Activated CD4-positive, alpha-beta memory T cell treated with anti-CD3 and anti-CD28 coated beads for 36 hours (primary cell): ENCODE data around the gene MYMK. TPM values are rescaled to one million over a fixed set of nuclear protein-coding genes. Genes with fewer than 3 reads are reported as not detected.

Experiments used
- CTCF ChIA-PET: fragments of 350-600 bp; sonication (Branson Sonifier 250); formaldehyde crosslinking; loops from one replicate; lab custom pipeline; 2021; ENCODE audit warnings: antibody characterized with exemption, inconsistent platforms; lab: Charles Lee
- POLR2A ChIA-PET: fragments of 350-600 bp; sonication (Branson Sonifier 250); formaldehyde crosslinking; loops from one replicate; lab custom pipeline; 2021; ENCODE audit warnings: antibody characterized with exemption; lab: Charles Lee
- DNase-seq: peaks from one replicate; pipeline ENCODE4 v3.0.0-alpha.2; 2020
- H3K27ac Mint-ChIP-seq: one replicate; pipeline ENCODE4 v1.8.0; 2021; ENCODE audit warnings: mixed read lengths
- H3K27me3 Mint-ChIP-seq: one replicate; pipeline ENCODE4 v1.8.0; 2021; ENCODE audit warnings: mixed read lengths
- H3K36me3 Mint-ChIP-seq: one replicate; pipeline ENCODE4 v1.8.0; 2021; ENCODE audit warnings: mixed read lengths
- H3K4me1 Mint-ChIP-seq: one replicate; pipeline ENCODE4 v1.8.0; 2021; ENCODE audit warnings: low read depth, mixed read lengths
- H3K4me3 Mint-ChIP-seq: one replicate; pipeline ENCODE4 v1.8.0; 2021; ENCODE audit warnings: mild to moderate bottlenecking, mixed read lengths
- H3K9me3 Mint-ChIP-seq: one replicate; pipeline ENCODE4 v1.8.0; 2021; ENCODE audit warnings: mixed read lengths
- intact Hi-C: fragments of 100-400 bp; cut with micrococcal nuclease; formaldehyde crosslinking; loops from one replicate; pipeline ENCODE4 v1.15.1; 2023
- total RNA-seq, 2 experiments: library from RNA; stranded (reverse); gene quantifications; one replicate each; pipeline ENCODE4 v1.2.3, GENCODE V29; 2021

The MYMK gene
- total RNA-seq, 2 experiments from 2014 or later, result not detected

DNA sequence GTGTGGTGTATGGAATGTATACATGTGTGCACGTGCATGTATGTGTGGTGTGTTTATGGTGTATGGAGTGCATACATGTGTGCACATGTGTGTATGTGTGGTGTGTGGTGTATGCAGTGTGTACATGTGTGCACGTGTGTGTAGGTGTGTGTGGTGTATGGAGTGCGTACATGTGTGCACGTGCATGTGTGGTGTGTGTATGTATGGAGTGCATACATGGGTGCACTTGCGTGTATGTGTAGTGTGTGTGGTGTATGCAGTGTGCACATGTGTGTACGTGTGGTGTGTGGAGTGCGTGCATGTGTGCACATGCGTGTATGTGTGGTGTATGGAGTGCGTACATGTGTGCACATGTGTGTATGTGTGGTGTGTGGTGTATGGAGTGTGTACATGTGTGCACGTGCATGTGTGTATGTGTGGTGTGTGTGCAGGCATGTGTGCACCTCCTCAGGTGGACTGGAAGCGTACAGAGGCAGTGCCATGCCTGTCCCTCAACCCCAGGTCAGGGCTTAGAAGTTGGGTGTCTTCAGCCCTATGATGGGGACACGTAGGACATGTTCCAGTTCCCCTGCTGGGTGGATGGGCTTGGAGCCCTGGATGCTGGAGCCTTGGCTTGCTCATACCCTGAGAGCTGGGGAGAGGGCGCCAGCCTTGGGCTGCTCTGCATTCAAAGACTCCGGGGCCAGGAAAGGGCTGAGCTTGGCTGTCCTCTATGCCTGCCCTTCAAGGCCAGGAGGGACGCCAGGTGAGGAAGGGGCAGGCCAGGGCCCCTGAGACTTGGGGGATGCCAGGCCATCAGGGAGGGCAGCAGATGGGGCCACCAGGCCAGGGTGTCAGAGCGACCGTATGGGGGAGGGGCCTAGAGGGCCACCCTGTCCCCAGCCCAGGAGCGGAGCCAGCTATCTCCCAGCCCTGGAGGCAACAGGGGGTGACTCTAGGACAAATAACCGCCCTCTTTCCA lies 12.2 kb downstream of the MYMK start:
- H3K27me3 Mint-ChIP-seq, result no peaks in the 10 kb centered on the region
- H3K4me1 Mint-ChIP-seq, result peaks cover 8% of the 10 kb centered on the region
- no peak overlapping the region for H3K27ac Mint-ChIP-seq
- H3K9me3 Mint-ChIP-seq, result no peaks in the 10 kb centered on the region
- H3K4me3 Mint-ChIP-seq, result no peak overlapping the region
- H3K36me3 Mint-ChIP-seq, result no peaks in the 10 kb centered on the region
- no peak for DNase-seq
- intact Hi-C loops, result no loop called here
- ChIA-PET CTCF (no interaction called here), POLR2A (no interaction called here)

DNA sequence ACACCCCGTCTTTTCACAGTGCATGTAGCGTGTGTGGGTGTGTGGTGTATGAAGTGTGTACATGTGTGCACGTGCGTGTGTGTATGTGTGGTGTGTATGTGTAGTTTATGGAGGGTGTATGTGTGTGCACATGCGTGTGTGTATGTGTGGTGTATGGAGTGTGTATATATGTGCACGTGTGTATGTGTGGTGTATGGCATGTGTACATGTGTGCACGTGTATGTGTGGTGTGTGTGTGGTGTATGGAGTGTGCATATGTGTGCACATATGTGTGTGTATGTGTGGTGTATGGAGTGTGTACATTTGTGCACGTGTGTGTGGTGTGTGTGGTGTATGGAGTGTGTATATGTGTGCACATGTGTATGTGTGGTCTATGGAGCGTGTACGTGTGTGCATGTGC lies 13.2 kb downstream of the MYMK start:
- peaks cover 8% of the 10 kb centered on the region for H3K4me1 Mint-ChIP-seq
- H3K36me3 Mint-ChIP-seq, result no peaks in the 10 kb centered on the region
- H3K27ac Mint-ChIP-seq, result no peak overlapping the region
- no peak for DNase-seq
- H3K4me3 Mint-ChIP-seq, result no peak overlapping the region
- ChIA-PET POLR2A (no interaction called here), CTCF (no interaction called here)
- intact Hi-C loops, result no loop called here
- H3K9me3 Mint-ChIP-seq, result no peaks in the 10 kb centered on the region
- no peaks in the 10 kb centered on the region for H3K27me3 Mint-ChIP-seq

DNA sequence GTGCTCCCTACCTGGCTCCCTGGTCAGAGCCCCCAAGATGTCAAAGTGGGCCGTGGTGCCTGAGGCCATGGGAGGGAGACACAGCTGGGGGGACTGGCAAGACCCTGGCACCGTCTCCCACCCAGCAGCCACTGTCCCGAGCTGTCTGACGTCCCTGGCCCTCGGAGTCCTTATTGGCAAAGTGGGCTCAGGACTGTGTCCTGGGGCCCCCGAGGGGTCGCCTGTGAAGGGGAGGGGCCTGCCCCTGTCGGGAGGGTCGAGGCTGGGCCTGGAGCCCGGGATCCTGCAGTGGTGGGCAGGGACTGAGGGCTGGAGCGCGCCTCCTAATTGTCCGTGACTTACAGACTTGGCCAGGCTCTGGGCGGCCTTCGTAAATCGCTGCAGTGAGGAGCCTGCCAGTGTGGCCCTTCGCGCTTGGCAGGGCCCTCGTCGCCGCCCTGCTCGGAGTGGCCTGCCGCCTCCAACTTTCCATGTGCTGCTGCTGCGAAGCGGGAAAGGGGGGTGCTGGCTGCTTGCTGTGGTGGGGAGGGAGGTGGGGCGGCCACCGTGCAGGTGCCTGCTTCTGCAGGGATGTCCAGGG lies 13.7 kb downstream of the MYMK start:
- ChIA-PET POLR2A (no interaction called here), CTCF (no interaction called here)
- H3K36me3 Mint-ChIP-seq, result no peaks in the 10 kb centered on the region
- peaks cover 8% of the 10 kb centered on the region for H3K4me1 Mint-ChIP-seq
- DNase-seq, result no peak
- H3K27me3 Mint-ChIP-seq, result no peaks in the 10 kb centered on the region
- H3K27ac Mint-ChIP-seq, result no peak overlapping the region
- no peak overlapping the region for H3K4me3 Mint-ChIP-seq
- no peaks in the 10 kb centered on the region for H3K9me3 Mint-ChIP-seq
- intact Hi-C loops, result no loop called here

DNA sequence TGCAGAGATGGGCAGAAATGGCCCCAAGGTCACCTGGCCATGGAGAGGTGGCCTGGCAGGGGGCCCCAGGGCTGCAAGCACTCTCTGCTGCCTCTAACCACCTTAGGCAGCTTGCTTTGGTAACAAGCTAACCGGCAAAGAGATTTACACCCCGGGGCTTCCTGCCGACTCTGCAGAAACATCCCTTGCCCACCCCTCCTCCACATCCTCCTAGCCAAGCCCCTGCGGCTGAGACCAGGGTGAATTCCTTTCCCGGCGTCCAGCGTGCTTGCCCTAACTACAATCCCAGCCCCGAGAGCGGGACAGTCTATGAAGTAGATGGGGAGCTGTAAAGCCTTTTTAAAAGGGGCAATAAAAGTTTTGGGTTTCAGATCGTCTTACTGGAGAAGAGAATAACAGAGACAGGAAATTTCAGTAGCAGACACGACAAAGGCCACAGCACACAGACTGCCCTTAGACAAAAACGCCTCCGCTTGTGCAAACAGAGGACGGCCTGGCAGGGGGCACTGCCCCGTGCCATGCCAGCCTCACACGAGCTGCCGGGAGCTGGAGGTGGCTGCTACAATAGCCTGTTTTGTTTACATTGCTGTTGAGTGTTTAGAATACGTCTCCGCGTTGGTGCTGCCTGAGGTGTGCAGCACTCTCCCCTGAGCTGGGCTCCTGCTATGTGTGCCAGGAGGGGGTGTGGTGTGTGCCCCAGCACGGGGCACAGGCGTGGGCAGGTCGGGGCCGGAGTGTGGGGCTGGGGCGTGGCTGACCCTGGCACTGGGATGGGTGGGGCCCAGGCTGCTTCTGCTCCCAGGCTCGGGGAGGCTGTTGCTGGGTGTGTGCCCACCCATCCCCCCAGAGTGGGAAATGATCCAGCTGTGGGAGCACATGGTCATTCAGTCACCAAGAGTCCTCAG lies 15.3 kb downstream of the MYMK start:
- POLR2A ChIA-PET, result no interaction called here
- CTCF ChIA-PET, result interaction anchor here (1.1 kb wide), 1 partner anchor 9 kb away, joined by 3 read pairs; no protein-coding TSS in a partner anchor
- Mint-ChIP-seq H3K9me3 (no peaks in the 10 kb centered on the region), H3K4me3 (no peak overlapping the region), H3K36me3 (no peaks in the 10 kb centered on the region), H3K27ac (no peak overlapping the region), H3K4me1 (peaks cover 8% of the 10 kb centered on the region), H3K27me3 (no peaks in the 10 kb centered on the region)
- intact Hi-C loops, result no loop called here
- peak; percentile 16 for DNase-seq

DNA sequence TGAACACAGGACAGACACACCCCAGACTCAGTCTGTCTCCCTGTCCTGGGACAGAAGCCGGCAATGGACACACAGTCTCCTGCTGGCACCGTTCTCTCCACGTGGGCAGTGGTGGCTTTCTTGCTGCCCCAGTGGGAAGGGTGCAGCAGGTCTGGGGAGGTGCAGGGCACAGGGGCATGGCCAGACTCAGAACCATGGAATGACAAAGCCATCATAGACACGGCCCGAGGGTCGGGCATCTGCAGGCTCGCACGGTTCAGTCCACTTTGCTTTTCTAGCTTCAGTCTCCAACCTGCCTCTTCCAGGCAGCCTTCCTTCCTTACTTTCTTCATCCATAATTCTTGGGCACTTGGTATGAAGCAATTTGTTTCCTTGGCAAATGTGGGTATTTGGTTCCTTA lies 16.7 kb downstream of the MYMK start:
- no peaks in the 10 kb centered on the region for H3K36me3 Mint-ChIP-seq
- no peak overlapping the region for H3K27ac Mint-ChIP-seq
- peaks cover 4% of the 10 kb centered on the region for H3K27me3 Mint-ChIP-seq
- H3K4me3 Mint-ChIP-seq, result no peak overlapping the region
- intact Hi-C loops, result no loop called here
- no peaks in the 10 kb centered on the region for H3K9me3 Mint-ChIP-seq
- CTCF ChIA-PET, result no interaction called here
- H3K4me1 Mint-ChIP-seq, result peaks cover 8% of the 10 kb centered on the region
- POLR2A ChIA-PET, result no interaction called here
- DNase-seq, result no peak

DNA sequence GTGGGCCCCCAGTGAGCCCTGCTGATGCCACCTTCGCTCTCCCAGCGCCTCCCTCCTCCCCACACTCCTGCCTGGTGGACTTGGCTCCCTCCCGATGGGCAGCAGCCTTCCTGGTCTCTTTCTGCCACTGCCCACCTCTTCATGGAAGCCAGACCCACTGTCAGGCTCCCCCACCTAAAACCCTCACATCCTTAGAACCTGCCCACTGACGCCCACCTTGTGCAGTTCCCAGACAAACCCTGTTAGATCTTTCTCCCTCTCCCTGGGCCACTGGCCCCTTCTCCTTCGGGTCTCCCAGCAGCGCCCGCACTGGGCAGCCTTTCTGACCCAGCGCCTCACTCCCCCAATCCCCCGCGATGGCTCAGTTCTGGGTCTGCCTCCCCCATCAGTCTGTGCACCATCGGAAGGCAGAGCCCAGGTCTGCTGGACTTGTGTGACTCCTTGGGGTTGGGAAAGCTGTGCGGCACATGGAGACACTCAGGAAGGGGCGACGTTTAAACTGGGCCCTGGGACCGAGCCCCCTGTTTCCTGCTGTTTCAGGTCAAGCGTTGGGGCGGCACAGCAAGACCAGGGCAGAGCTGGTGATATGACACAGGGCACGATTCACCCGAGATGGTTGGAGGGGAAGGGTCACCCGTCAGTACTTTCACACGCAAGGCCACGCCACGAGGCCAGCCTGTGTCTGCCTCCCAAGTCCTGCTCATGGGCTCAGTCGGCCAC lies 17.4 kb downstream of the MYMK start:
- peaks cover 8% of the 10 kb centered on the region for H3K4me1 Mint-ChIP-seq
- peaks cover 4% of the 10 kb centered on the region for H3K27me3 Mint-ChIP-seq
- DNase-seq, result no peak
- ChIA-PET CTCF (no interaction called here), POLR2A (no interaction called here)
- intact Hi-C loops, result no loop called here
- no peak overlapping the region for H3K4me3 Mint-ChIP-seq
- H3K27ac Mint-ChIP-seq, result no peak overlapping the region
- H3K9me3 Mint-ChIP-seq, result peaks cover 4% of the 10 kb centered on the region
- no peaks in the 10 kb centered on the region for H3K36me3 Mint-ChIP-seq

DNA sequence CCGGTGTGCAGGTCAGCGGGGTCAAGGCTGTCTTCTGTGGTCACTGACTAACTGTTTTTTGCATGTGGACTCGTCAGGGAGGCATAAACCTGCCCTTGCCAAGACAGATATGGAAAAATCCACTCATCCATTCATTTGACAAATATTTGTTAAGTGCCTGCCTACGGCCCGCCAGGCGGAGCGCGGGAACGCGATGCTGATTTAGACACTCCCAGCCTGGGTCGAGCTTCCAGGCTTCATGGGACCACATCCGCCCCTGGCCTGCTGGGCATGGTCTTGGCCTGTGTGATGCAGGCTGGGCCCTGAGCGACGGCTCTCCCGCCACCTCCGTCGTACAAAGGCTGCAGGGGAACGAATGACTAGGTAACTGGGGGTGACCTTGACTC lies 18.1 kb downstream of the MYMK start:
- H3K27ac Mint-ChIP-seq, result no peak overlapping the region
- H3K4me3 Mint-ChIP-seq, result no peak overlapping the region
- ChIA-PET POLR2A (no interaction called here), CTCF (no interaction called here)
- no peaks in the 10 kb centered on the region for H3K36me3 Mint-ChIP-seq
- peaks cover 11% of the 10 kb centered on the region for H3K9me3 Mint-ChIP-seq
- peaks cover 8% of the 10 kb centered on the region for H3K4me1 Mint-ChIP-seq
- peaks cover 4% of the 10 kb centered on the region for H3K27me3 Mint-ChIP-seq
- no peak for DNase-seq
- intact Hi-C loops, result no loop called here

DNA sequence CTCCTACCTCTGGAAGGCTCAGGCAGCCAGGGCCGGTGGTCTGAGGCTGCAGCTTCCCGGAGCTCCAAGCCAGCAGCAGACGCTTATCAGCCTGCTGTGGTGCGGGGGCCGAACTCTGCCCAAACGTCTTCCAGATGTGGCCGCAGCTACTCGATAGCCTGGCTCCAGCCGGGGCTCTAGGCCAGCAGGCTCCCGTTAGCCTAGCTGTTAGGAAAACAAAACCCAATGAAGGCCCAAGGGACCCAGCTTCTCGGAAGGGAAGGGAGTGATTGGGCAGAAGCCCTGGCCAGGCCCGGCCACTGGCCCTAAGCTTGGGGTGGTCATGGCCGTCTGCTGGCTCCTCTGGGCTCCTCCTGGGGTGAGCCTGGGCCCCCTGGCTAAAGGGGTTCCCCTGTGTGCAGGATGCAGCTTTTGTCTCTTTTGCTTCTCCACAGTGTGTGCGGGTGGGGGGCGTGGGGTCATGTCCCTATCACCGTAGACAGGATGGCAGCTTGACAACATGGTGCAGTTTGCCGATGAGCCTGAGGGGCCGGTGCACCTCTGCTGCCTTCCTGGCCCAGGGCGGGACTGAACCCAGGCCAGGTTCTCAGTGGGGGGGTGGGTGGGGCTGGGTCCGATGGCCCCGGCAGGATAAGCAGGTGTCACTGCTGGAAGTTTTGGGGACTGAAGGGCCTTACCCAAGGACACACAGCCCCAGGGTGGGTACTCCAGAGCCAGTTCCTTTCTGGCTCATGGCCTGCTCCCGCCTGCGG lies 18.7 kb downstream of the MYMK start:
- intact Hi-C loops, result no loop called here
- Mint-ChIP-seq H3K27ac (no peak overlapping the region), H3K27me3 (peaks cover 5% of the 10 kb centered on the region), H3K36me3 (peaks cover 3% of the 10 kb centered on the region), H3K9me3 (peaks cover 17% of the 10 kb centered on the region), H3K4me3 (no peak overlapping the region), H3K4me1 (peaks cover 8% of the 10 kb centered on the region)
- ChIA-PET POLR2A (no interaction called here), CTCF (no interaction called here)
- DNase-seq, result no peak

DNA sequence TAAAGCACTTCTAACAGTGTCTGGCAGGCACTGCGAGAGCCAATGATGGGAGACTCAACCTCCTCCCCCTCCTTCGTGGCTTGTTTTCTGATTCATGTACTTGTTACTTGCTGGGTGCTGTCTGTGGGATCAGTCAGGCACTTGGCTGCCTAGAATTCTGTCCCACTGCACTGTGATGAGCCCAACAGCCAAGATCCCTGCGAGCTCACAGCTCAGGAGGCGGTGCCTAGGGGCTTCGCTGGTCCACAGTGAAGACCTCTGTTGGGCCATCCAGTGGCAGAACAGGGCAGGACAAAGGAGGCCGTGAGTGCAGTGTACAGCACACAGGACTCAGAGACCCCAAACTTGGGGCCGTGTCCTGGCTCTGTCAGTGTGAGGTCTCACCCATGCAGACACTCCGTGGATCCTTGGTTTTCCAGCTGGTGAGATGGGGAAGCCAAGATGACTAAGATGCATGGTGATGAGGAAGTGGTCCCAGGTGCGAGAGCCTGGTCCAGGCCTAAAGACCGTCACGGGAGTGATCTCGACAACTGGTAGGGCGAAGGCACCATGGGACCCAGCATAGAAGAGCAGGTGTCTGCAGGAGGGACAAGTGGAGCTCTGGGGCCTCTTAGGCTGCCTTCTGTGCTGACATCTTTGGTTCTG lies 19.5 kb downstream of the MYMK start:
- DNase-seq, result no peak
- CTCF ChIA-PET, result no interaction called here
- Mint-ChIP-seq H3K27ac (no peak overlapping the region), H3K27me3 (peaks cover 6% of the 10 kb centered on the region), H3K36me3 (peaks cover 3% of the 10 kb centered on the region), H3K4me3 (no peak overlapping the region), H3K4me1 (peaks cover 8% of the 10 kb centered on the region), H3K9me3 (peaks cover 22% of the 10 kb centered on the region)
- POLR2A ChIA-PET, result no interaction called here
- intact Hi-C loops, result no loop called here

DNA sequence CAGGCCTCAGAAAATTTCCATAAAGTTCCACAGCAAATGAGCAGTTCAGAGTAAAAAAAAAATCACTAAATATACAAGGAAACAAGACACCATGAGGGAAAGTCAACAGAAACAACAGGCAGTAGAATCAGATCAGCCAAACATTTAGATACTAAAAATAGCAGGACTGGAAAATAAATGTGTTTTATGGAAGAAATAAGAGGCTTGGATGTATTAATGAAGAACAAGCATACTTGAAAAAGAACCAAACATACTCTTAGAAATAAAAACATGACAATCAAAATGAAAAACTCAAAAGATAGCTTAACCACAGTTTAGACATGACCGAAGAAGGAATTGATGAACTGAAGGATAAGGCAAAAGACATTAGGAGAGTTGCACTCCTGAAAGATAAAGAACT lies 22.6 kb downstream of the MYMK start:
- H3K4me3 Mint-ChIP-seq, result no peak overlapping the region

DNA sequence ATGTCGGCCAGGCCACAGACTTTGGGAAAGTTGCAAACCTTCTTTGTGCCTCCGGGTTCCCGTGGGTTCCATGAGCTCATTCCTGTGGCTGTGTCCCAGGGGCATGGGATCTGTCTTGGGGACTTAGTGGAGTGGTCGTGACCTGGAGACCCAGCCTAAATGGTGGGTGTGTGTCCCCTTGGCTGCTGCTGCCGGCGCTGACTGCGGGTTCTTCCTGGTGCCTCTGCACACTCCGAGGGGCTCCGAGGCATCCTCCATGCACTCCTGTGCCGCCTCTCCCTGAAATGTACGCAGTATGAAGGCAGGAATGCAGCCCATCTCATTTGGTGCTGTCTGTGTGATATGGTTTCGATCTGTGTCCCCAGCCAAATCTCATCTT lies 24.9 kb downstream of the MYMK start:
- ChIA-PET CTCF (no interaction called here), POLR2A (no interaction called here)
- peaks cover 22% of the 10 kb centered on the region for H3K9me3 Mint-ChIP-seq
- H3K4me1 Mint-ChIP-seq, result no peaks in the 10 kb centered on the region
- H3K36me3 Mint-ChIP-seq, result peaks cover 3% of the 10 kb centered on the region
- intact Hi-C loops, result no loop called here
- no peak overlapping the region for H3K4me3 Mint-ChIP-seq
- no peak for DNase-seq
- H3K27me3 Mint-ChIP-seq, result peaks cover 17% of the 10 kb centered on the region
- H3K27ac Mint-ChIP-seq, result no peak overlapping the region

More for the DNA sequence above, 22.6 kb downstream of the MYMK start:
- POLR2A ChIA-PET, result no interaction called here
- CTCF ChIA-PET, result interaction anchor here (0.7 kb wide), 1 partner anchor 597 kb away, joined by 3 read pairs; no protein-coding TSS in a partner anchor
- H3K27ac Mint-ChIP-seq, result no peak overlapping the region
- H3K9me3 Mint-ChIP-seq, result peaks cover 22% of the 10 kb centered on the region
- peaks cover 3% of the 10 kb centered on the region for H3K36me3 Mint-ChIP-seq
- no peak for DNase-seq
- peaks cover 17% of the 10 kb centered on the region for H3K27me3 Mint-ChIP-seq
- H3K4me1 Mint-ChIP-seq, result no peaks in the 10 kb centered on the region
- intact Hi-C loops, result no loop called here
